H1 (cell line): ENCODE data around the gene RAD18. TPM values are rescaled to one million over a fixed set of nuclear protein-coding genes. Genes with fewer than 3 reads are reported as not detected.

ENCODE experiments used
- CTCF ChIP-seq, 3 experiments: IDR thresholded peaks; 1 replicate in 2 of 3; 2 replicates in 1 of 3; pipeline versions ENCODE4 v1.5.1 to v1.6.1; 2011; ENCODE audit warnings: low read length in 3 of 3, mild to moderate bottlenecking in 3 of 3, inconsistent platforms in 2 of 3, low read depth in 1 of 3, moderate library complexity in 1 of 3; ENCODE audit not compliant: insufficient read depth in 1 of 3; ENCODE audit errors: control extremely low read depth in 1 of 3
- PHF8 ChIP-seq: fragments of 200-600 bp; sonication (generic); conservative IDR thresholded peaks from 2 replicates; pipeline ENCODE4 v1.7.1; 2012; ENCODE audit warnings: low read depth, mild to moderate bottlenecking, inconsistent platforms, low read length, moderate library complexity
- YY1 ChIP-seq: IDR thresholded peaks from 2 replicates; pipeline ENCODE4 v1.6.1; 2011; ENCODE audit warnings: low read depth, mild to moderate bottlenecking, low read length
- polyA plus RNA-seq, 7 experiments: library from polyadenylated mRNA; depleted of rRNA in 3 of 7; stranded (reverse) in 5 of 7; unstranded in 2 of 7; fragments of >200 nt in 5 of 7; fragments of 200-250 nt in 2 of 7; gene quantifications; 1 replicate in 5 of 7; 2 replicates in 1 of 7; 4 replicates in 1 of 7; pipeline versions ENCODE4 v1.2.1 to v1.2.3, GENCODE V29; 2011 to 2013; ENCODE audit warnings: missing spikeins in 2 of 7, mixed read lengths in 2 of 7
- total RNA-seq: library from RNA; stranded (reverse); fragmentation: NEBNext Ultra II Directional; extraction: Animal tissue kit (Norgen Biotek cat#: 25700); gene quantifications from 2 replicates; pipeline ENCODE4 v1.2.1, GENCODE V29; 2021

The RAD18 gene
- total and polyA plus RNA-seq, 2 of the 8 experiments (the other 6 are each of a cell fraction or from before 2014, with no cell fraction given): 13.0 to 23.2 TPM

GRCh38 chr3:8882171-8882593 is 81.1 kb downstream of the RAD18 start (continued):
- TF ChIP-seq PHF8 (no peak), YY1 (no peak), CTCF (IDR thresholded peaks at IDR 0.05; ENCODE audit: control extremely low read depth in 1 of 3, insufficient read depth in 1 of 3, low read depth in 1 of 3, low read length in 3 of 3) (no peak)
